NCI-H146 treated with DMSO at 0.1 percent for 48 hours (cell line): ENCODE measurements around the gene HNRNPUL1.
"Not testable (repeated sequence)": the region's sequence is repeated elsewhere in the genome, so short reads cannot be mapped to it uniquely, and the experiment has no call there.

Experiments used
- DNase-seq: peaks from one replicate; lab custom pipeline; 2025; ENCODE audit not compliant: unreplicated experiment; lab: John Stamatoyannopoulos, UW

HNRNPUL1 gene

GRCh38 chr19:41324231-41324702, 60.1 kb downstream of the HNRNPUL1 start:
- DNase-seq = no peak

GRCh38 chr19:41324921-41325639, 60.9 kb downstream of the HNRNPUL1 start:
- DNase-seq = peak; percentile 24

- DNase-seq = no peak
Measured at GRCh38 chr19:41325640-41325946, 61.4 kb downstream of the HNRNPUL1 start.

GRCh38 chr19:41325947-41326706, 62.0 kb downstream of the HNRNPUL1 start:
- peak; percentile 21 for DNase-seq

GRCh38 chr19:41327076-41327575, 63.0 kb downstream of the HNRNPUL1 start:
- DNase-seq = no peak

GRCh38 chr19:41327576-41328156, 63.5 kb downstream of the HNRNPUL1 start:
- no peak for DNase-seq

GRCh38 chr19:41328157-41328841, 64.1 kb downstream of the HNRNPUL1 start:
- no peak for DNase-seq

- no peak for DNase-seq
Measured at GRCh38 chr19:41328842-41329225, 64.7 kb downstream of the HNRNPUL1 start.

GRCh38 chr19:41330481-41330880, 66.3 kb downstream of the HNRNPUL1 start:
- DNase-seq = no peak

- DNase-seq = no peak
Measured at GRCh38 chr19:41330946-41331678, 66.9 kb downstream of the HNRNPUL1 start.

GRCh38 chr19:41332000-41332399, 67.8 kb downstream of the HNRNPUL1 start:
- DNase-seq = peak; percentile 74

GRCh38 chr19:41332468-41332867, 68.3 kb downstream of the HNRNPUL1 start:
- peak; percentile 74 for DNase-seq

- no peak for DNase-seq
Measured at GRCh38 chr19:41334793-41335192, 70.6 kb downstream of the HNRNPUL1 start.

GRCh38 chr19:41335467-41335866, 71.3 kb downstream of the HNRNPUL1 start:
- DNase-seq = no peak

- no peak for DNase-seq
Measured at GRCh38 chr19:41339936-41340335, 75.8 kb downstream of the HNRNPUL1 start.

- DNase-seq = peak; percentile 21
Measured at GRCh38 chr19:41341669-41342490, 77.7 kb downstream of the HNRNPUL1 start.

GRCh38 chr19:41344162-41344561, 80.0 kb downstream of the HNRNPUL1 start:
- DNase-seq = no peak

- not testable (repeated sequence) for DNase-seq
Measured at GRCh38 chr19:41346916-41347315, 82.7 kb downstream of the HNRNPUL1 start.

- no peak for DNase-seq
Measured at GRCh38 chr19:41350735-41351338, 86.7 kb downstream of the HNRNPUL1 start.
